HepG2 (cell line): Measurements from ENCODE around the gene RNF8. TPM values are rescaled to one million over a fixed set of nuclear protein-coding genes. Genes with fewer than 3 reads are reported as not detected.

Experiments
- CCAR2 ChIP-seq: fragments of 200-400 bp; formaldehyde crosslinking; optimal IDR thresholded peaks from 2 replicates; pipeline ENCODE3; 2018; ENCODE audit warnings: low read depth, mild to moderate bottlenecking, low read length, moderate library complexity
- ELF3 ChIP-seq: IDR thresholded peaks from 2 replicates; pipeline ENCODE4 v1.6.1; 2016; ENCODE audit warnings: missing genetic modification reagents, missing compliant biosample characterization
- ERF ChIP-seq: IDR thresholded peaks from 2 replicates; pipeline ENCODE4 v1.6.1; 2018; ENCODE audit warnings: missing biosample characterization, missing genetic modification reagents
- FOSL1 ChIP-seq: sonication (generic); formaldehyde crosslinking; IDR thresholded peaks from 2 replicates; pipeline ENCODE4 v1.9.0; 2021; ENCODE audit warnings: missing genetic modification reagents, borderline replicate concordance
- MAX ChIP-seq: IDR thresholded peaks from 2 replicates; pipeline ENCODE4 v1.6.1; 2012; ENCODE audit warnings: inconsistent platforms
- MTA1 ChIP-seq: sonication (generic); formaldehyde crosslinking; IDR thresholded peaks from 2 replicates; pipeline ENCODE4 v1.4.0; 2020; ENCODE audit warnings: missing genetic modification reagents, mild to moderate bottlenecking, borderline replicate concordance
- PAX8 ChIP-seq: sonication (generic); formaldehyde crosslinking; IDR thresholded peaks from 2 replicates; pipeline ENCODE4 v1.8.0; 2022; ENCODE audit warnings: mild to moderate bottlenecking, missing genetic modification reagents, borderline replicate concordance
- SP1 ChIP-seq, 2 experiments: fragments of 450-650 bp in 1 of 2; sonication (generic) in 1 of 2; formaldehyde crosslinking in 1 of 2; IDR thresholded peaks; 2 replicates each; pipeline versions ENCODE4 v1.4.0 to v1.6.1; 2016 to 2020; ENCODE audit warnings: missing genetic modification reagents in 1 of 2
- TOPORS ChIP-seq: sonication (generic); formaldehyde crosslinking; IDR thresholded peaks from 2 replicates; pipeline ENCODE4 v1.8.0; 2023; ENCODE audit warnings: mild to moderate bottlenecking, missing genetic modification reagents
- WIZ ChIP-seq: sonication (generic); formaldehyde crosslinking; IDR thresholded peaks from 2 replicates; pipeline ENCODE4 v1.5.1; 2020; ENCODE audit warnings: mild to moderate bottlenecking, missing genetic modification reagents
- ZBTB1 ChIP-seq: sonication (generic); formaldehyde crosslinking; IDR thresholded peaks from 2 replicates; pipeline ENCODE4 v1.4.0; 2020; ENCODE audit warnings: missing genetic modification reagents, borderline replicate concordance
- ZFP36 ChIP-seq: fragments of 150-350 bp; IDR thresholded peaks from 2 replicates; pipeline ENCODE4 v1.6.1; 2018; ENCODE audit warnings: borderline replicate concordance, low read length, low read depth; ENCODE audit not compliant: partially characterized antibody
- ZNF225 ChIP-seq: sonication (generic); formaldehyde crosslinking; IDR thresholded peaks from 2 replicates; pipeline ENCODE4 v1.4.0; 2020; ENCODE audit warnings: mild to moderate bottlenecking, missing genetic modification reagents
- ZNF367 ChIP-seq: sonication (generic); formaldehyde crosslinking; IDR thresholded peaks from 2 replicates; pipeline ENCODE4 v1.4.0; 2020; ENCODE audit warnings: missing genetic modification reagents, borderline replicate concordance
- ZNF468 ChIP-seq: sonication (generic); formaldehyde crosslinking; IDR thresholded peaks from 2 replicates; pipeline ENCODE4 v1.8.0; 2022; ENCODE audit warnings: mild to moderate bottlenecking, moderate library complexity, missing genetic modification reagents
- ZNF513 ChIP-seq: sonication (generic); formaldehyde crosslinking; conservative IDR thresholded peaks from 2 replicates; pipeline ENCODE4 v1.5.0; 2020; ENCODE audit warnings: missing genetic modification reagents
- ZNF569 ChIP-seq: sonication (generic); formaldehyde crosslinking; IDR thresholded peaks from 2 replicates; pipeline ENCODE4 v1.5.0; 2020; ENCODE audit warnings: mild to moderate bottlenecking, missing genetic modification reagents, moderate library complexity, borderline replicate concordance
- ZNF598 ChIP-seq: sonication (generic); formaldehyde crosslinking; IDR thresholded peaks from 2 replicates; pipeline ENCODE4 v1.5.1; 2020; ENCODE audit warnings: mild to moderate bottlenecking, missing genetic modification reagents, borderline replicate concordance
- ZNF7 ChIP-seq: IDR thresholded peaks from 2 replicates; pipeline ENCODE4 v1.6.1; 2016; ENCODE audit warnings: missing biosample characterization, missing genetic modification reagents
- ZNF772 ChIP-seq: sonication (generic); formaldehyde crosslinking; IDR thresholded peaks from 2 replicates; pipeline ENCODE4 v1.5.0; 2020; ENCODE audit warnings: mild to moderate bottlenecking, missing genetic modification reagents
- ZNF800 ChIP-seq: sonication (generic); formaldehyde crosslinking; IDR thresholded peaks from 2 replicates; pipeline ENCODE4 v1.4.0; 2020; ENCODE audit warnings: missing genetic modification reagents
- ZNF883 ChIP-seq: sonication (generic); formaldehyde crosslinking; IDR thresholded peaks from 2 replicates; pipeline ENCODE4 v1.5.1; 2020; ENCODE audit warnings: mild to moderate bottlenecking, missing genetic modification reagents; ENCODE audit errors: not compliant biosample characterization
- ZSCAN12 ChIP-seq: sonication (generic); formaldehyde crosslinking; IDR thresholded peaks from 2 replicates; pipeline ENCODE4 v1.9.0; 2021; ENCODE audit warnings: mild to moderate bottlenecking, missing genetic modification reagents
- polyA plus RNA-seq, 8 experiments: library from polyadenylated mRNA; depleted of rRNA in 3 of 8; stranded (reverse) in 7 of 8; unstranded in 1 of 8; fragments of >200 nt; fragmentation: Illumina TruSeq in 4 of 8; extraction: Trizol in 4 of 8; gene quantifications; 2 replicates each; pipeline versions ENCODE4 v1.2.1 to v1.2.3, GENCODE V29; 2011 to 2016; ENCODE audit warnings: low read depth in 4 of 8, missing spikeins in 1 of 8, mixed read lengths in 1 of 8; ENCODE audit not compliant: insufficient read depth in 1 of 8
- total RNA-seq, 5 experiments: library from RNA; depleted of rRNA; stranded (reverse); fragments of >200 nt; fragmentation: Illumina TruSeq; extraction: Trizol; gene quantifications; 2 replicates each; pipeline ENCODE4 v1.2.3, GENCODE V29; 2016; ENCODE audit warnings: low read depth in 1 of 5
- TF ChIP-seq, protein P1 (sequence below): sonication (generic); formaldehyde crosslinking; IDR thresholded peaks from 2 replicates; pipeline ENCODE4 v1.4.0; 2020; ENCODE audit warnings: mild to moderate bottlenecking, missing genetic modification reagents

RNF8 gene
- total and polyA plus RNA-seq, 2 of the 13 experiments (the other 11 are each of a cell fraction or from before 2014, with no cell fraction given): 21.8 to 47.6 TPM

DNA sequence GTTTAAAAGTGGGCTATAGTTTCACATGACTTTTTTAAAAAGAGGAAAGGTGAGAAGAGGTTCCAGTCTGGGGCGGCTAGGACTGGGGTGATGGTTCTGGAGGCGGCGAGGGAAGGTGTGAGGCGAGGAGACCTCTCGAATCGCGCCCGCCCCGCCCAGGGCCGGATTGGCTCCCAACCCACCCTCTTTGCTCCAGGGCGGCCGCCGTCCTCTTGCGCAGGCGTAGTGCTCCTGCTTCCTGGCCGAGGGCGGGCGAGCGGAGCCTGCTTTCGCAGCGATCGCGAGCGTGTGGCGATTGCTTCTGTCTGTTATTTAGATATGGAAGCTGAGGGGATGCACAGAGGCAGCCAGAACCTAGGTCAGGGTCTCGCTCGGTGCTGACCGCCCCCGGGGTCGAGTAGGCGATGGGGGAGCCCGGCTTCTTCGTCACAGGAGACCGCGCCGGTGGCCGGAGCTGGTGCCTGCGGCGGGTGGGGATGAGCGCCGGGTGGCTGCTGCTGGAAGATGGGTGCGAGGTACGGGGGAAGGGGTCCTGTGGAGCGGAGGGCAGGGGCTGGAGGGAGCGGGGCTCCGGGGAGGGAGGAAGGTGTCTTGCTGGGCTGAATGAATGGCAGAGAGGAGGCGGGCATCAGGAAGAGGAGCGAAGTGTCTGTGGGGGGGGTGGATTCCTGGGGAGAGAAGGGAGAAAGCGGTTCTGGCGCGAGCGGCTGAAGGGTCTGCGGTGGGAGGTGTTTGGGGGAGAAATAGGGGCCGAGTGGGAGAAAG, at the start of gene RNF8 (continued):
- TF ChIP-seq, protein P1, sequence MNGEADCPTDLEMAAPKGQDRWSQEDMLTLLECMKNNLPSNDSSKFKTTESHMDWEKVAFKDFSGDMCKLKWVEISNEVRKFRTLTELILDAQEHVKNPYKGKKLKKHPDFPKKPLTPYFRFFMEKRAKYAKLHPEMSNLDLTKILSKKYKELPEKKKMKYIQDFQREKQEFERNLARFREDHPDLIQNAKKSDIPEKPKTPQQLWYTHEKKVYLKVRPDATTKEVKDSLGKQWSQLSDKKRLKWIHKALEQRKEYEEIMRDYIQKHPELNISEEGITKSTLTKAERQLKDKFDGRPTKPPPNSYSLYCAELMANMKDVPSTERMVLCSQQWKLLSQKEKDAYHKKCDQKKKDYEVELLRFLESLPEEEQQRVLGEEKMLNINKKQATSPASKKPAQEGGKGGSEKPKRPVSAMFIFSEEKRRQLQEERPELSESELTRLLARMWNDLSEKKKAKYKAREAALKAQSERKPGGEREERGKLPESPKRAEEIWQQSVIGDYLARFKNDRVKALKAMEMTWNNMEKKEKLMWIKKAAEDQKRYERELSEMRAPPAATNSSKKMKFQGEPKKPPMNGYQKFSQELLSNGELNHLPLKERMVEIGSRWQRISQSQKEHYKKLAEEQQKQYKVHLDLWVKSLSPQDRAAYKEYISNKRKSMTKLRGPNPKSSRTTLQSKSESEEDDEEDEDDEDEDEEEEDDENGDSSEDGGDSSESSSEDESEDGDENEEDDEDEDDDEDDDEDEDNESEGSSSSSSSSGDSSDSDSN (CRISPR knock-in tag): peak; percentile 71
- no peak for TF ChIP-seq TOPORS (CRISPR knock-in tag)
- no peak for TF ChIP-seq ZFP36
- peak; percentile 81 for TF ChIP-seq ZNF772
- peak; percentile 72; the same call in 1 of the 2 replicates for TF ChIP-seq ERF (CRISPR knock-in tag)
- no peak for TF ChIP-seq WIZ (CRISPR knock-in tag)
- peak; percentile 79; the same call in 1 of the 2 replicates for TF ChIP-seq ZNF367 (CRISPR knock-in tag)
- no peak for TF ChIP-seq ZNF7 (CRISPR knock-in tag)
- peak; percentile 37; the same call in 1 of the 2 replicates for TF ChIP-seq ZNF800
- TF ChIP-seq ZBTB1: no peak
- peak; percentile 67 for TF ChIP-seq ZNF883 (CRISPR knock-in tag)
- no peak for TF ChIP-seq CCAR2
- TF ChIP-seq ZNF598 (CRISPR knock-in tag): no peak; the same call in 1 of the 2 replicates
- no peak; the same call in 1 of the 2 replicates for TF ChIP-seq FOSL1 (CRISPR knock-in tag)
- TF ChIP-seq ZNF513 (CRISPR knock-in tag): 0 out of 2 replicates have a peak, but pooled peaks have one; percentile 96
- no peak for TF ChIP-seq MTA1
- TF ChIP-seq ZNF468 (CRISPR knock-in tag): no peak
- peak; percentile 87 for TF ChIP-seq MAX
- TF ChIP-seq ZSCAN12 (CRISPR knock-in tag): peak; percentile 83; the same call in 1 of the 2 replicates
- TF ChIP-seq PAX8 (CRISPR knock-in tag): no peak; the same call in 1 of the 2 replicates
- TF ChIP-seq SP1 (IDR thresholded peaks at IDR 0.05): no peak
- peak; percentile 47; the same call in 1 of the 2 replicates for TF ChIP-seq SP1 (CRISPR knock-in tag; IDR thresholded peaks at IDR 0.05)
- TF ChIP-seq ZNF225 (CRISPR knock-in tag): no peak
- TF ChIP-seq ZNF569: no peak
- 0 out of 2 replicates have a peak, but pooled peaks have one; percentile 50 for TF ChIP-seq ELF3 (CRISPR knock-in tag)
